ENCODE measurements around the gene GAS7.

Gene GAS7

GRCh38 chr17:9878356-9878755 is 320.1 kb downstream of the GAS7 start:
- H3K27ac ChIP-seq (ENCODE audit: low read depth, low read length) = no peak overlapping the region
- no peak for DNase-seq
- no peak overlapping the region for H3K9ac ChIP-seq (ENCODE audit: low read length)
- H4K91ac ChIP-seq (ENCODE audit: low read depth, low read length) = no peak overlapping the region
- H3K9me3 ChIP-seq (ENCODE audit: insufficient read depth, low read depth, low read length) = no peaks in the 10 kb centered on the region
- no peak overlapping the region for H2AK5ac ChIP-seq (ENCODE audit: low read length)
- no peaks in the 10 kb centered on the region for H3K79me2 ChIP-seq (ENCODE audit: control insufficient read depth, insufficient read depth, low read length, poor library complexity)
- H3K4ac ChIP-seq (ENCODE audit: low read depth, low read length) = no peak overlapping the region
- H3K4me3 ChIP-seq (ENCODE audit: low read depth, low read length) = no peak overlapping the region
- no peak overlapping the region for H3K18ac ChIP-seq (ENCODE audit: low read length)
- H4K12ac ChIP-seq (ENCODE audit: low read depth, low read length) = no peak overlapping the region
- no peaks in the 10 kb centered on the region for H3K79me1 ChIP-seq (ENCODE audit: low read length)
- H3K4me1 ChIP-seq (ENCODE audit: control insufficient read depth in 1 of 2, insufficient read depth in 2 of 2, low read length in 2 of 2) = no peaks in the 10 kb centered on the region
- no peak overlapping the region for H3K23ac ChIP-seq (ENCODE audit: low read length)
- H3K36me3 ChIP-seq (ENCODE audit: control insufficient read depth in 1 of 2, insufficient read depth in 2 of 2, low read length in 2 of 2) = no peaks in the 10 kb centered on the region
- WGBS (ENCODE audit: extremely low coverage, insufficient coverage, insufficient read length) = no CpG with 5 or more reads among the region's 3 CpGs
- H2BK120ac ChIP-seq (ENCODE audit: insufficient read depth, low read length, poor library complexity) = no peak overlapping the region
- no peak overlapping the region for H2AFZ ChIP-seq (ENCODE audit: insufficient read depth, low read length, poor library complexity)
- no peaks in the 10 kb centered on the region for H3K27me3 ChIP-seq (ENCODE audit: insufficient read depth, low read length)
- H3K14ac ChIP-seq (ENCODE audit: low read length) = no peak overlapping the region
- no peak overlapping the region for H3K4me2 ChIP-seq (ENCODE audit: low read length)
- H4K8ac ChIP-seq (ENCODE audit: low read depth, low read length) = no peak overlapping the region
- no peak overlapping the region for H2BK5ac ChIP-seq (ENCODE audit: low read depth, low read length, poor library complexity)
- H2BK12ac ChIP-seq (ENCODE audit: low read length) = no peak overlapping the region

GRCh38 chr17:9875441-9875840 is 323.0 kb downstream of the GAS7 start:
- peak in 1 of 2 donors; percentile 46 for DNase-seq
- Histone ChIP-seq H2AK5ac (ENCODE audit: low read length) (no peak overlapping the region), H3K79me1 (ENCODE audit: low read length) (no peaks in the 10 kb centered on the region), H3K4me1 (ENCODE audit: control insufficient read depth in 1 of 2, insufficient read depth in 2 of 2, low read length in 2 of 2) (no peaks in the 10 kb centered on the region), H3K14ac (ENCODE audit: low read length) (no peak overlapping the region), H3K27me3 (ENCODE audit: insufficient read depth, low read length) (no peaks in the 10 kb centered on the region), H3K9me3 (ENCODE audit: insufficient read depth, low read depth, low read length) (no peaks in the 10 kb centered on the region), H4K12ac (ENCODE audit: low read depth, low read length) (no peak overlapping the region), H4K8ac (ENCODE audit: low read depth, low read length) (no peak overlapping the region), H3K9ac (ENCODE audit: low read length) (no peak overlapping the region), H2BK5ac (ENCODE audit: low read depth, low read length, poor library complexity) (no peak overlapping the region), H2AFZ (ENCODE audit: insufficient read depth, low read length, poor library complexity) (no peak overlapping the region), H4K91ac (ENCODE audit: low read depth, low read length) (no peak overlapping the region), H3K4ac (ENCODE audit: low read depth, low read length) (no peak overlapping the region), H3K27ac (ENCODE audit: low read depth, low read length) (no peak overlapping the region), H3K36me3 (ENCODE audit: control insufficient read depth in 1 of 2, insufficient read depth in 2 of 2, low read length in 2 of 2) (no peaks in the 10 kb centered on the region), H2BK12ac (ENCODE audit: low read length) (no peak overlapping the region), H3K18ac (ENCODE audit: low read length) (no peak overlapping the region), H3K23ac (ENCODE audit: low read length) (no peak overlapping the region), H3K4me2 (ENCODE audit: low read length) (no peak overlapping the region), H3K79me2 (ENCODE audit: control insufficient read depth, insufficient read depth, low read length, poor library complexity) (no peaks in the 10 kb centered on the region), H3K4me3 (ENCODE audit: low read depth, low read length) (no peak overlapping the region), H2BK120ac (ENCODE audit: insufficient read depth, low read length, poor library complexity) (no peak overlapping the region)
- no CpG with 5 or more reads among the region's 3 CpGs for WGBS (ENCODE audit: extremely low coverage, insufficient coverage, insufficient read length)

DNA sequence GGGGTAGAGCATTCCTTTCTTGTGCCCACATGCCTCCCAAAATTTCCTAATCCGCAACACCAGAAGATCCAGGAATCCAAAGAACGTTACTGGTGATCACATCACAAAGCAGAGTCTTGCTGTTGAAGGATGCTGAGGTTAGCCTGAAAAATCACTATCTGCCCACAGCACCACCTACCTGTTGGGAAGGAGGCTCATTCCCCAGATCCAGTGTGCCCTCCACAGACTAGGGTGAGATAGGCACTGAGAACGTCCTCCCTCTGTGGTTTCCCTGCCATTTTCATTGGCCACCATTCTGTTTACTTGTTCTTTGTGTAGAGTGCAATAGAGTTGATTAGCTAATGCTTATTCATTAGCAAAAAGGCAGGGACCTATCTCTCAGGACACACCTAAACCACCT is 323.7 kb downstream of the GAS7 start:
- H3K4me3 ChIP-seq (ENCODE audit: low read depth, low read length) = no peak overlapping the region
- H2BK5ac ChIP-seq (ENCODE audit: low read depth, low read length, poor library complexity) = no peak overlapping the region
- H4K12ac ChIP-seq (ENCODE audit: low read depth, low read length) = no peak overlapping the region
- H3K79me1 ChIP-seq (ENCODE audit: low read length) = no peaks in the 10 kb centered on the region
- H3K27me3 ChIP-seq (ENCODE audit: insufficient read depth, low read length) = no peaks in the 10 kb centered on the region
- no peak overlapping the region for H3K23ac ChIP-seq (ENCODE audit: low read length)
- no peak overlapping the region for H4K91ac ChIP-seq (ENCODE audit: low read depth, low read length)
- no peak overlapping the region for H4K8ac ChIP-seq (ENCODE audit: low read depth, low read length)
- no peak overlapping the region for H3K4me2 ChIP-seq (ENCODE audit: low read length)
- H3K36me3 ChIP-seq (ENCODE audit: control insufficient read depth in 1 of 2, insufficient read depth in 2 of 2, low read length in 2 of 2) = no peaks in the 10 kb centered on the region
- no peak overlapping the region for H2AFZ ChIP-seq (ENCODE audit: insufficient read depth, low read length, poor library complexity)
- no peak overlapping the region for H3K9ac ChIP-seq (ENCODE audit: low read length)
- H3K9me3 ChIP-seq (ENCODE audit: insufficient read depth, low read depth, low read length) = no peaks in the 10 kb centered on the region
- no peak overlapping the region for H3K27ac ChIP-seq (ENCODE audit: low read depth, low read length)
- H3K18ac ChIP-seq (ENCODE audit: low read length) = no peak overlapping the region
- no peak overlapping the region for H3K14ac ChIP-seq (ENCODE audit: low read length)
- no peak overlapping the region for H3K4ac ChIP-seq (ENCODE audit: low read depth, low read length)
- no CpG with 5 or more reads among the region's 3 CpGs for WGBS (ENCODE audit: extremely low coverage, insufficient coverage, insufficient read length)
- DNase-seq = no peak
- no peaks in the 10 kb centered on the region for H3K79me2 ChIP-seq (ENCODE audit: control insufficient read depth, insufficient read depth, low read length, poor library complexity)
- H2BK120ac ChIP-seq (ENCODE audit: insufficient read depth, low read length, poor library complexity) = no peak overlapping the region
- no peaks in the 10 kb centered on the region for H3K4me1 ChIP-seq (ENCODE audit: control insufficient read depth in 1 of 2, insufficient read depth in 2 of 2, low read length in 2 of 2)
- H2BK12ac ChIP-seq (ENCODE audit: low read length) = no peak overlapping the region
- H2AK5ac ChIP-seq (ENCODE audit: low read length) = no peak overlapping the region

GRCh38 chr17:9872852-9873251 is 325.6 kb downstream of the GAS7 start:
- no peak overlapping the region for H3K14ac ChIP-seq (ENCODE audit: low read length)
- H3K79me1 ChIP-seq (ENCODE audit: low read length) = no peaks in the 10 kb centered on the region
- no peaks in the 10 kb centered on the region for H3K79me2 ChIP-seq (ENCODE audit: control insufficient read depth, insufficient read depth, low read length, poor library complexity)
- H3K9me3 ChIP-seq (ENCODE audit: insufficient read depth, low read depth, low read length) = no peaks in the 10 kb centered on the region
- no peak overlapping the region for H3K23ac ChIP-seq (ENCODE audit: low read length)
- no peak overlapping the region for H4K91ac ChIP-seq (ENCODE audit: low read depth, low read length)
- H4K8ac ChIP-seq (ENCODE audit: low read depth, low read length) = no peak overlapping the region
- no peak overlapping the region for H3K9ac ChIP-seq (ENCODE audit: low read length)
- no peak overlapping the region for H4K12ac ChIP-seq (ENCODE audit: low read depth, low read length)
- H3K4me3 ChIP-seq (ENCODE audit: low read depth, low read length) = no peak overlapping the region
- no peak overlapping the region for H3K27ac ChIP-seq (ENCODE audit: low read depth, low read length)
- DNase-seq = no peak
- WGBS (ENCODE audit: extremely low coverage, insufficient coverage, insufficient read length) = no CpG with 5 or more reads among the region's 6 CpGs
- H3K4me2 ChIP-seq (ENCODE audit: low read length) = no peak overlapping the region
- H3K18ac ChIP-seq (ENCODE audit: low read length) = no peak overlapping the region
- no peaks in the 10 kb centered on the region for H3K27me3 ChIP-seq (ENCODE audit: insufficient read depth, low read length)
- H2BK12ac ChIP-seq (ENCODE audit: low read length) = no peak overlapping the region
- H3K4me1 ChIP-seq (ENCODE audit: control insufficient read depth in 1 of 2, insufficient read depth in 2 of 2, low read length in 2 of 2) = no peaks in the 10 kb centered on the region
- no peak overlapping the region for H2BK5ac ChIP-seq (ENCODE audit: low read depth, low read length, poor library complexity)
- no peak overlapping the region for H3K4ac ChIP-seq (ENCODE audit: low read depth, low read length)
- H3K36me3 ChIP-seq (ENCODE audit: control insufficient read depth in 1 of 2, insufficient read depth in 2 of 2, low read length in 2 of 2) = no peaks in the 10 kb centered on the region
- no peak overlapping the region for H2AK5ac ChIP-seq (ENCODE audit: low read length)
- no peak overlapping the region for H2AFZ ChIP-seq (ENCODE audit: insufficient read depth, low read length, poor library complexity)
- no peak overlapping the region for H2BK120ac ChIP-seq (ENCODE audit: insufficient read depth, low read length, poor library complexity)

All from trophoblast cell (in vitro differentiated cells and primary cell).